Activated CD4-positive, alpha-beta T cell treated with anti-CD3 and anti-CD28 coated beads for 1 hour (primary cell): ENCODE measurements around the gene C1orf21.

Source experiments
- DNase-seq: peaks from one replicate; pipeline ENCODE4 v3.0.0-alpha.2; 2020

C1orf21 gene

GRCh38 chr1:184387476-184388318 is 868 bp downstream of the C1orf21 start:
- DNase-seq: no peak

GRCh38 chr1:184388319-184388889 is 1.6 kb downstream of the C1orf21 start:
- DNase-seq: no peak

- no peak for DNase-seq
These were observed 2.1 kb downstream of the C1orf21 start for GRCh38 chr1:184388971-184389370.

GRCh38 chr1:184389446-184389845 is 2.6 kb downstream of the C1orf21 start:
- no peak for DNase-seq

- no peak for DNase-seq
These were observed 4.1 kb downstream of the C1orf21 start for GRCh38 chr1:184390889-184391288.

- no peak for DNase-seq
These were observed 5.2 kb downstream of the C1orf21 start for GRCh38 chr1:184392067-184392466.

GRCh38 chr1:184392779-184393522 is 6.1 kb downstream of the C1orf21 start:
- no peak for DNase-seq

GRCh38 chr1:184393962-184394361 is 7.1 kb downstream of the C1orf21 start:
- DNase-seq: no peak

- DNase-seq: no peak
These were observed 8.5 kb downstream of the C1orf21 start for GRCh38 chr1:184395370-184395769.

GRCh38 chr1:184395937-184396480 is 9.2 kb downstream of the C1orf21 start:
- DNase-seq: no peak

GRCh38 chr1:184399192-184399847 is 12.5 kb downstream of the C1orf21 start:
- DNase-seq: no peak

- no peak for DNase-seq
These were observed 17.3 kb downstream of the C1orf21 start for GRCh38 chr1:184403961-184404726.

GRCh38 chr1:184404727-184405027 is 17.8 kb downstream of the C1orf21 start:
- no peak for DNase-seq

GRCh38 chr1:184405094-184405800 is 18.4 kb downstream of the C1orf21 start:
- no peak for DNase-seq

- DNase-seq: no peak
These were observed 18.9 kb downstream of the C1orf21 start for GRCh38 chr1:184405801-184406142.

GRCh38 chr1:184406479-184406878 is 19.6 kb downstream of the C1orf21 start:
- no peak for DNase-seq

GRCh38 chr1:184407816-184408510 is 21.1 kb downstream of the C1orf21 start:
- DNase-seq: no peak

- DNase-seq: no peak
These were observed 21.8 kb downstream of the C1orf21 start for GRCh38 chr1:184408580-184408979.

GRCh38 chr1:184409011-184409410 is 22.2 kb downstream of the C1orf21 start:
- no peak for DNase-seq

GRCh38 chr1:184412472-184412871 is 25.6 kb downstream of the C1orf21 start:
- DNase-seq: no peak

GRCh38 chr1:184416481-184416880 is 29.7 kb downstream of the C1orf21 start:
- no peak for DNase-seq
